ENCODE results near the gene AK8.
"Not testable (repeated sequence)": the region's sequence is repeated elsewhere in the genome, so short reads cannot be mapped to it uniquely, and the experiment has no call there.

Gene AK8

DNA sequence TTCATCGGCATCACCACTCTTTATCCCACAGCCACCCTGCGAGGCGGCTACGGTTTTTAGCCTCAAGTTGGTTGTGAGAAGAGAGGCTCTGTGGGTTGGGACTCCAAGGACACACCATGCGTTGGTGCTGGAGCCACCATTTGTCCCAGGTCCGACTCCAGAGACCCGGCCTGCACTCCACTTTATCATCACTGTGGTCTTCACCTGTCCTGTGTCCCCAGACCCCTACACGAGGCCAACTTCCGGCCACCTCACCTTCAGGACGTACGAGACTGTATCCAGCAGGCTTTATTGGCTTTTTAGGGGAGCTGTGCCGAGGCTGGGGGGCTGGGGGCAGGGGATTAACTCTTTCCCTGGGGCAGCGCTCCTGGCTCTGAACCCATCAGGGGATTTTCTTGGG lies 152.8 kb downstream of the AK8 start:
- H3K4me3 ChIP-seq (replicated peaks; ENCODE audit: low read depth, low read length), result no peak overlapping the region
- TF ChIP-seq, protein P1, sequence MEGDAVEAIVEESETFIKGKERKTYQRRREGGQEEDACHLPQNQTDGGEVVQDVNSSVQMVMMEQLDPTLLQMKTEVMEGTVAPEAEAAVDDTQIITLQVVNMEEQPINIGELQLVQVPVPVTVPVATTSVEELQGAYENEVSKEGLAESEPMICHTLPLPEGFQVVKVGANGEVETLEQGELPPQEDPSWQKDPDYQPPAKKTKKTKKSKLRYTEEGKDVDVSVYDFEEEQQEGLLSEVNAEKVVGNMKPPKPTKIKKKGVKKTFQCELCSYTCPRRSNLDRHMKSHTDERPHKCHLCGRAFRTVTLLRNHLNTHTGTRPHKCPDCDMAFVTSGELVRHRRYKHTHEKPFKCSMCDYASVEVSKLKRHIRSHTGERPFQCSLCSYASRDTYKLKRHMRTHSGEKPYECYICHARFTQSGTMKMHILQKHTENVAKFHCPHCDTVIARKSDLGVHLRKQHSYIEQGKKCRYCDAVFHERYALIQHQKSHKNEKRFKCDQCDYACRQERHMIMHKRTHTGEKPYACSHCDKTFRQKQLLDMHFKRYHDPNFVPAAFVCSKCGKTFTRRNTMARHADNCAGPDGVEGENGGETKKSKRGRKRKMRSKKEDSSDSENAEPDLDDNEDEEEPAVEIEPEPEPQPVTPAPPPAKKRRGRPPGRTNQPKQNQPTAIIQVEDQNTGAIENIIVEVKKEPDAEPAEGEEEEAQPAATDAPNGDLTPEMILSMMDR (IDR thresholded peaks at IDR 0.05; ENCODE audit: low read depth, low read length, missing control alignments), result no peak
- no peak for DNase-seq (ENCODE audit: extremely low read depth, low read depth)

DNA sequence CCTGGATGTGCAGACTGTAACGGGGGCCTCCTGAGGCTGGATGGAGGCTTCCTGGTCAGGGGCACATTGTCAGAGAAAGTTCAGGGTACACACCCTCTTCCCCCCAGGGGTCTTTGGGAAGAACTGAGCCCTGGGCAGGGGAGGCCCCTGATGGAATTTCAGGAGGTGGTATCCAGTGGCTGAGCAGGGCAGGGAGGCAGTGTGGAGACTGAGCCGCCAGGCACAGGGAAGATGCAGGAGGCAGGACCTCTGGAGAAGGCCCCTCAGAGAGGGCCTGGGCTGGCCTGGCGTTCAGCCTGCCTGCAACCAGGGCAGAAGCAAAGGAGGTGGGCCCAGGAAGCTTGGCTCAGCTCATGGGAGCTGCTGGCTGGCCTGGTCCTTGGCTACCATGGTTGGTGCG lies 154.3 kb downstream of the AK8 start:
- no peak overlapping the region for H3K4me3 ChIP-seq (replicated peaks; ENCODE audit: low read depth, low read length)
- DNase-seq (ENCODE audit: extremely low read depth, low read depth), result no peak
- TF ChIP-seq, protein P1 (IDR thresholded peaks at IDR 0.05; ENCODE audit: low read depth, low read length, missing control alignments), result no peak

DNA sequence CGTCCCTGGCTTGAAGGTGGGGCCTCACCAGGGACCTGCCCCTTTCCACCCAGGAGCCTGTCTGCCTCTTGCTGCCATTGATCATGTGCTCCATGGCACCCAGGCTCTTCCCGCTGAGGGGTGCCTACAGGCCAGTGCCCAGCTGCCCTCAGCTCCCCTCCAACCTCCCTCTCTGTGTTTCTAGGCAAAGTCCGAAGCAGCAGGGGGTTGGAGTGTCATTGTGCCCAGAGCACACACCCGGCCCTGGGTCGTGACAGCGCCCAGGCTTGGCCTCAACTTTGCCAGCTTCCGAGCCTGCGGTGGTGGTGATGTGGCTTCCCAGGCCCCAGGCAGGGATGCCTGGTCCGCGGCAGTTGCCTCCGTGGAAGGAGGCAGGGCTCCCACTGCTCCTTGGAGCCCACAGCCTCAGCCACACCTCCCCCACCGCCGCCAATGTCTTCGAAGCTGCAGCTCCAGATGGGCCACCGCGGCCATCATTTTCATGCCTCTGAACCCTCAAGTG lies 155.5 kb downstream of the AK8 start:
- no peak for DNase-seq (ENCODE audit: extremely low read depth, low read depth)
- H3K4me3 ChIP-seq (replicated peaks; ENCODE audit: low read depth, low read length), result no peak overlapping the region
- TF ChIP-seq, protein P1 (IDR thresholded peaks at IDR 0.05; ENCODE audit: low read depth, low read length, missing control alignments), result no peak

DNA sequence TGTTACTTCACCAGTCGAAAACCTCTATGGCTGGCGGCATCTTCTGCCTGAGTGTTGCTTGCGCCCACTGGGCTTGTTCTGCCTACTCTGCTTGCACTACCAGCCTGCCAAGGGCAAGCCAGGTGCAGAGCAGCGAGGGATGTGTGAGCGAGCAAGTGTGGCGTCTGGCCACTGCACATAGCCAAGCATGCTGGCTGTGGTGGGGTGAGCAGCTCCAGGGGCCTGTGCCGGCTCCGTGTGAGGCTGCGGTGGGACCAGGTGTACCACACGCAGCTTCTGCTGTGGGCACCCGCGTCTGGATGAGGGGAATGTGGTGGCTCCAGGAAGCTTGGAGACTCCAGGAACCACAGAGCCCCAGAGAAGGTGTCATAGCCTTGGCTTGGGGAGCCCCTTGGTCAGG lies 156.4 kb downstream of the AK8 start:
- H3K4me3 ChIP-seq (replicated peaks; ENCODE audit: low read depth, low read length), result no peak overlapping the region
- no peak for DNase-seq (ENCODE audit: extremely low read depth, low read depth)
- TF ChIP-seq, protein P1 (IDR thresholded peaks at IDR 0.05; ENCODE audit: low read depth, low read length, missing control alignments), result no peak

DNA sequence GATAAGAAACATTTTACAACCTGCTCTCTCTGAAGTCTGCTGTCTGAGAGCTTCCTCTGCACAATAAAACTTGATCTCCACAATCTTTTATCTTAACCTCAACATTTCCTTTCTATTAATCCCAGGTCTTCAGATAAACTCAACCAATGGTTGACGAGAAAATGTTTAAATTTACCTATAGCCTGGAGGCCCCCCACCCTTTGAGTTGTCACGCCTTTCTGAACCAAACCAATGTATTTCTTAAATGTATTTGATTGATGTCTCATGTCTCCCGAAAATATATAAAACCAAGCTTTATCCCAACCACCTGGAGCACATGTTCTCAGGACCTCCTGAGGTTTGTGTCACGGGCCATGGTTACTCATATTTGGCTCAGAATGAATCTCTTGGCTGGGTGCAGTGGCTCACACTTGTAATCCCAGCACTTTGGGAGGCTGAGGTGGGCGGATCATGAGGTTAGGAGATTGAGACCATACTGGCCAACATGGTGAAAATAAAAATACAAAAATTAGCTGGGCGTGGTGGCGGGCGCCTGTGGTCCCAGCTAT lies 159.6 kb downstream of the AK8 start:
- DNase-seq (ENCODE audit: extremely low read depth, low read depth); H3K4me3 ChIP-seq (replicated peaks; ENCODE audit: low read depth, low read length): not testable (repeated sequence)

DNA sequence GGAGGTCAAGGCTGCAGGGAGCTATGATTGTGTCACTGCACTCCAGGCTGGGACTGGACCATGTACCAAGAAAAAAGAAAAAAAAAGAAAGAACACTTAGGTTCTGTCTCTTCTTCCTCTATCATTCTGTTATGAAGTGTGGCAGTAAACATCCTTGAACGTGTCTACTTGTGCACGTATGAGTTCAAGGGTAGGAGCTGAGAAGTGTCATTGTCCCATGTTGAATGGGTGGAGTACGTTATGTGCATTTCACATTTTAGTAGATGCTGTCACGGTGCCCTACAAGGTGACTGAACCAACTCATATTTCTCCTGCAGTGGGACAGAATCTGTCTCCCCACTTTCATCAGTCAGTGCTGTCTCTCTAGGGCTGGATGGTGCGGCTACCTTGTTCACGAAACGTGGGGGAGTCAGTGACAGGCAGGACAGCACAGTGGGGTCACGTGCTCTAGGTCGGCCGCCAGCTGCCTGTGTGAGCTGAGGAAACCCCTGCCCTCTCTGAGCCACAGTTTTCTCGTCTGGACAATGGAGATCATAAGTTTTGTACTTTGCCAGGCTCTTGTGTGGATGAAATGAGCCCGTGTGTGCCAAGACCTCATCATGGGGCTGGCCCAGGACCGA lies 160.6 kb downstream of the AK8 start:
- no peak overlapping the region for H3K4me3 ChIP-seq (replicated peaks; ENCODE audit: low read depth, low read length)
- TF ChIP-seq, protein P1 (IDR thresholded peaks at IDR 0.05; ENCODE audit: low read depth, low read length, missing control alignments), result no peak
- no peak for DNase-seq (ENCODE audit: extremely low read depth, low read depth)

DNA sequence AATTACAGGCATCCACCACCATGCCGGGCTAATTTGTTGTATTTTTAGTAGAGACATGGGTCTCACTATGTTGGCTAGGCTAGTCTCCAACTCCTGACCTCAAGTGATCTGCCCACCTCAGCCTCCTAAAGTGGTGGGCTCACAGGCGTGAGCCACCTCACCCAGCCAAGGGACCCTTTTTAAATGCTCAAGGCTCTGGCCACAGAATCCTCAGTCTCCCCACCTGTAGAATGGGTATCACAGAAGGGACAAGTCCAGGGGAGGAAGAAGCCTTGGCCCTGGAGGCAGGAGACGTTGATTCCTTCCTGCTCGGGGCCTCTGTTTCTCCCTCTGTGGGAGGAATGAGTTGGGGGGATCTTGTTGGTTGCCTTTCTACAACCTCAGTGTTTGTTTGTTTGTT lies 162.1 kb downstream of the AK8 start:
- no peak for DNase-seq (ENCODE audit: extremely low read depth, low read depth)
- no peak overlapping the region for H3K4me3 ChIP-seq (replicated peaks; ENCODE audit: low read depth, low read length)
- TF ChIP-seq, protein P1 (IDR thresholded peaks at IDR 0.05; ENCODE audit: low read depth, low read length, missing control alignments), result no peak
